Endodermal cell (in vitro differentiated cells): Measurements from ENCODE around the gene STXBP6. TPM values are rescaled to one million over a fixed set of nuclear protein-coding genes. Genes with fewer than 3 reads are reported as not detected.

Experiments used
- DNase-seq: peaks from one replicate; pipeline ENCODE4 v3.0.0-alpha.2; 2017
- H3K27ac ChIP-seq: 2 replicates; pipeline ENCODE4 v1.5.1; 2013; ENCODE audit warnings: mild to moderate bottlenecking, low read depth, low read length, moderate library complexity
- H3K27me3 ChIP-seq: 2 replicates; pipeline ENCODE4 v1.6.1; 2013; ENCODE audit warnings: mild to moderate bottlenecking, low read length, moderate library complexity; ENCODE audit not compliant: insufficient read depth, control insufficient read depth, poor library complexity, severe bottlenecking
- H3K36me3 ChIP-seq: 2 replicates; pipeline ENCODE4 v1.7.0; 2013; ENCODE audit warnings: mild to moderate bottlenecking, low read length, moderate library complexity; ENCODE audit not compliant: control insufficient read depth, insufficient read depth
- H3K4me1 ChIP-seq: one replicate; pipeline ENCODE4 v1.7.0; 2013; ENCODE audit warnings: low read length; ENCODE audit not compliant: control insufficient read depth, insufficient read depth
- H3K4me3 ChIP-seq: 2 replicates; pipeline ENCODE4 v1.5.1; 2013; ENCODE audit warnings: mild to moderate bottlenecking, low read length, moderate library complexity
- H3K9ac ChIP-seq: 2 replicates; pipeline ENCODE4 v1.6.1; 2013; ENCODE audit warnings: mild to moderate bottlenecking, low read length, moderate library complexity; ENCODE audit not compliant: poor library complexity, severe bottlenecking; ENCODE audit errors: extremely low read depth
- H3K9me3 ChIP-seq: 2 replicates; pipeline ENCODE4 v1.6.1; 2013; ENCODE audit warnings: mild to moderate bottlenecking, low read length, moderate library complexity; ENCODE audit not compliant: control insufficient read depth
- H3K27ac Mint-ChIP-seq: 2 replicates; pipeline ENCODE4 v1.8.0; 2020; ENCODE audit warnings: mixed read lengths
- H3K27me3 Mint-ChIP-seq: 2 replicates; pipeline ENCODE4 v1.8.0; 2021; ENCODE audit warnings: mild to moderate bottlenecking, mixed read lengths; ENCODE audit not compliant: insufficient read depth
- H3K36me3 Mint-ChIP-seq: 2 replicates; pipeline ENCODE4 v1.8.0; 2020; ENCODE audit warnings: low read depth, mixed read lengths
- H3K4me1 Mint-ChIP-seq: 2 replicates; pipeline ENCODE4 v1.8.0; 2020; ENCODE audit warnings: mixed read lengths
- H3K4me3 Mint-ChIP-seq: 2 replicates; pipeline ENCODE4 v1.8.0; 2020; ENCODE audit warnings: mild to moderate bottlenecking, moderate library complexity, mixed read lengths
- H3K9me3 Mint-ChIP-seq: 2 replicates; pipeline ENCODE4 v1.8.0; 2020; ENCODE audit warnings: mild to moderate bottlenecking, mixed read lengths
- WGBS, 2 experiments: methylation state at CpG; one replicate each; pipeline versions ENCODE4 v1.1.5 to v1.1.7; 2013; ENCODE audit warnings: missing lambda C conversion rate in 2 of 2, mixed read lengths in 1 of 2; ENCODE audit not compliant: insufficient coverage in 1 of 2, insufficient read length in 1 of 2; 5-methylcytosine and 5-hydroxymethylcytosine counted together
- total RNA-seq, 2 donors: library from RNA; stranded (reverse); fragmentation: NEBNext Ultra II Directional in 1 of 2; extraction: Animal tissue kit (Norgen Biotek cat#: 25700) in 1 of 2; gene quantifications; 2 replicates in 1 of 2; 3 replicates in 1 of 2; pipeline ENCODE4 v1.2.1, GENCODE V29; 2021
- TF ChIP-seq, protein P1 (sequence below): fragments of 200-600 bp; sonication (generic); conservative IDR thresholded peaks from 2 replicates; pipeline ENCODE4 v1.5.0; 2021; ENCODE audit warnings: antibody characterized with exemption, mild to moderate bottlenecking

The STXBP6 gene
- total RNA-seq, 2 donors from 2014 or later, result 0.64 to 1.5 TPM

DNA sequence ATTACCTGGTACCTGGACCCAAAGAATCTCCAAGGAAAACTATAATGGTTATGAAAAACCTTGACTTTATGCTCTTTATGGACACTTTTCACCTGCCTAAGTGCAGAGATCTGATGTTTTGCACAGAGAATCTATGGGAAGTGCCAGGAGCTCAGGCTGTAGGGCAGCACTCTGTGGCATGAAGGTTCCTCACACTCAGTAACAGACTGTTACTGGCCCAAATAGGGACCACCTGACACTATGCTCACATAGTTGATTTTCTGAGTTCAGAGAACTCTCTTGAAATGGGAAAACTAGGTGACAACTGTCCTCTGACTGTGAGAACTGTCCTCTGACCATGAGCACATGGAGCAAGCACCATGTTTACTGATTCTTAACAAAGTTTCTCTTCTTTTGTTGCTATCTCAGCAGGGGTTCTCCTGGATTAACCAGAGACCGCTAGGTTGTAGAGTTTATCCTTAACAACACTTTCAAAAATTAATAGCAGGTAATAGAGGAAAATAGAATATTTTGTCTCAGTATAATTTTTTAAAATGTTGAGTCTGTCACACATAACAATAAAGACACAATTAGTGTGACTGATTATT is 101.6 kb downstream of the STXBP6 start:
- Mint-ChIP-seq H3K9me3 (no peaks in the 10 kb centered on the region), H3K36me3 (no peaks in the 10 kb centered on the region), H3K4me1 (peaks cover 25% of the 10 kb centered on the region), H3K27me3 (peaks cover 9% of the 10 kb centered on the region), H3K27ac (no peak overlapping the region), H3K4me3 (no peak overlapping the region)
- 29% methylated on average over 1 of the region's 1 CpG; no CpG with 5 or more reads in 1 of the 2 experiments for WGBS, 2 experiments
- TF ChIP-seq, protein P1, sequence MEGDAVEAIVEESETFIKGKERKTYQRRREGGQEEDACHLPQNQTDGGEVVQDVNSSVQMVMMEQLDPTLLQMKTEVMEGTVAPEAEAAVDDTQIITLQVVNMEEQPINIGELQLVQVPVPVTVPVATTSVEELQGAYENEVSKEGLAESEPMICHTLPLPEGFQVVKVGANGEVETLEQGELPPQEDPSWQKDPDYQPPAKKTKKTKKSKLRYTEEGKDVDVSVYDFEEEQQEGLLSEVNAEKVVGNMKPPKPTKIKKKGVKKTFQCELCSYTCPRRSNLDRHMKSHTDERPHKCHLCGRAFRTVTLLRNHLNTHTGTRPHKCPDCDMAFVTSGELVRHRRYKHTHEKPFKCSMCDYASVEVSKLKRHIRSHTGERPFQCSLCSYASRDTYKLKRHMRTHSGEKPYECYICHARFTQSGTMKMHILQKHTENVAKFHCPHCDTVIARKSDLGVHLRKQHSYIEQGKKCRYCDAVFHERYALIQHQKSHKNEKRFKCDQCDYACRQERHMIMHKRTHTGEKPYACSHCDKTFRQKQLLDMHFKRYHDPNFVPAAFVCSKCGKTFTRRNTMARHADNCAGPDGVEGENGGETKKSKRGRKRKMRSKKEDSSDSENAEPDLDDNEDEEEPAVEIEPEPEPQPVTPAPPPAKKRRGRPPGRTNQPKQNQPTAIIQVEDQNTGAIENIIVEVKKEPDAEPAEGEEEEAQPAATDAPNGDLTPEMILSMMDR, result no peak
- Histone ChIP-seq H3K4me1 (peaks cover under 1% of the 10 kb centered on the region), H3K9ac (no peak overlapping the region), H3K27ac (no peak overlapping the region), H3K9me3 (no peaks in the 10 kb centered on the region), H3K4me3 (no peak overlapping the region), H3K27me3 (no peaks in the 10 kb centered on the region), H3K36me3 (no peaks in the 10 kb centered on the region)
- DNase-seq, result peak; percentile 54

DNA sequence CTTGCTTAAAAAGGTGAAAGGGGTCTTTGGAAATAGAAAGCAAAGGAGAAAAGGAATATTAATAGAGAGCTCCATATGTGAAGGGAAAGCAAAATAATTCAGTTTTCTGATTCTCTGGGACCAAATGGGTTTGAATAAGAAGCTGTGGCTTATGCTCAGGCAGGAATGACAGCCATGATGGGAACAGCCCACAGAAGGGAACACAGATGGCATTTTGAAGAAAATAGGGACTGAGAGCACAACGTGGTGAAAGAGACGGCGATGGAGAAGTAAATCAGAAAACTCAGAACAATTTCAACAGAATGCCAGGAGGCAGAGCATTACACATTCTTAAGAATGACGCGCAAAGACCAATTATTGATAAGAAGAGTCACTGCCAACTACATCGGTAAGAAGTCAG is 102.8 kb downstream of the STXBP6 start:
- no peaks in the 10 kb centered on the region for H3K36me3 ChIP-seq
- H3K27me3 ChIP-seq, result no peaks in the 10 kb centered on the region
- Mint-ChIP-seq H3K4me1 (peaks cover 30% of the 10 kb centered on the region), H3K27ac (no peak overlapping the region), H3K36me3 (no peaks in the 10 kb centered on the region), H3K9me3 (no peaks in the 10 kb centered on the region), H3K4me3 (no peak overlapping the region), H3K27me3 (peaks cover 9% of the 10 kb centered on the region)
- H3K27ac ChIP-seq, result no peak overlapping the region
- 93 to 97% methylated on average over 6 of the region's 6 CpGs for WGBS, 2 experiments
- TF ChIP-seq, protein P1, result no peak
- no peak overlapping the region for H3K4me3 ChIP-seq
- DNase-seq, result no peak
- no peaks in the 10 kb centered on the region for H3K9me3 ChIP-seq
- H3K9ac ChIP-seq, result no peak overlapping the region
- H3K4me1 ChIP-seq, result peaks cover 11% of the 10 kb centered on the region

DNA sequence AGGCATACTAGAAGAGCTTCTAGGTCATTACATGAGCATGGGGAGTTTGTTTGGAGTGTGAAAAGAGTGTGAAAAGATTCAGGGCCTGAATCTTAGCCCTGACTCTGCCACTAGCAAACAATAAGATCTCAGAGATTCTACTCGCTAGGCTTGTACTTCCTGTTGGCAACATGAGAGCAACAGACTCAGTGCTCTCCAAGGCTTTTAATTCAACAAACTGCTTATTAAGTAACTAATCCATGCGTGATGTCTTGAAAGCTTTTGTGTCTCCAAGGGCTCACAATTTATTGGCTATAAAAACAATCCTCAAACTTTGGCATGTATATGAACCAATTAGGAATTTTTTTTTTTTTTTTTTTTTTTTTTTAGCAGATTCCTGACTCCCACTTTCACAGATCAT is 105.1 kb downstream of the STXBP6 start:
- peaks cover 39% of the 10 kb centered on the region for H3K4me1 Mint-ChIP-seq
- no peak overlapping the region for H3K4me3 ChIP-seq
- H3K9me3 Mint-ChIP-seq, result no peaks in the 10 kb centered on the region
- no peaks in the 10 kb centered on the region for H3K9me3 ChIP-seq
- no peak overlapping the region for H3K4me3 Mint-ChIP-seq
- peaks cover 9% of the 10 kb centered on the region for H3K27me3 Mint-ChIP-seq
- H3K27me3 ChIP-seq, result no peaks in the 10 kb centered on the region
- peaks cover 13% of the 10 kb centered on the region for H3K4me1 ChIP-seq
- no peak overlapping the region for H3K27ac ChIP-seq
- TF ChIP-seq, protein P1, result no peak
- H3K27ac Mint-ChIP-seq, result no peak overlapping the region
- 0 to 48% methylated on average over 1 to 2 of the region's 2 CpGs for WGBS, 2 experiments
- H3K36me3 Mint-ChIP-seq, result no peaks in the 10 kb centered on the region
- H3K36me3 ChIP-seq, result no peaks in the 10 kb centered on the region
- no peak overlapping the region for H3K9ac ChIP-seq
- DNase-seq, result no peak
